Neuronal stem cell (in vitro differentiated cells): Measurements from ENCODE around the gene NEDD9.

Experiments used
- DNase-seq: peaks from one replicate; pipeline ENCODE4 v3.0.0-alpha.2; 2013; ENCODE audit warnings: low spot score
- H2AFZ ChIP-seq: one replicate; pipeline ENCODE4 v1.6.1; 2013; ENCODE audit warnings: mild to moderate bottlenecking, low read length, inconsistent platforms
- H2AK5ac ChIP-seq: 2 replicates; pipeline ENCODE4 v1.6.1; 2013; ENCODE audit warnings: low read depth, mild to moderate bottlenecking, inconsistent platforms, low read length, moderate library complexity, mixed read lengths
- H2BK120ac ChIP-seq: 2 replicates; pipeline ENCODE4 v1.6.1; 2013; ENCODE audit warnings: low read depth, mild to moderate bottlenecking, inconsistent platforms, low read length, moderate library complexity, mixed read lengths
- H2BK12ac ChIP-seq: one replicate; pipeline ENCODE4 v1.6.1; 2013; ENCODE audit warnings: low read length, inconsistent platforms
- H2BK15ac ChIP-seq: 2 replicates; pipeline ENCODE4 v1.6.1; 2013; ENCODE audit warnings: mild to moderate bottlenecking, low read length, inconsistent platforms, mixed read lengths
- H2BK5ac ChIP-seq: one replicate; pipeline ENCODE4 v1.6.1; 2013; ENCODE audit warnings: inconsistent platforms, mild to moderate bottlenecking, low read length, moderate library complexity
- H3K14ac ChIP-seq: one replicate; pipeline ENCODE4 v1.6.1; 2013; ENCODE audit warnings: low read length, inconsistent platforms
- H3K18ac ChIP-seq: 2 replicates; pipeline ENCODE4 v1.6.1; 2013; ENCODE audit warnings: low read length, inconsistent platforms
- H3K23ac ChIP-seq: 2 replicates; pipeline ENCODE4 v1.6.1; 2013; ENCODE audit warnings: low read depth, mild to moderate bottlenecking, mixed read lengths, low read length, inconsistent platforms; ENCODE audit not compliant: poor library complexity
- H3K27ac ChIP-seq: replicated peaks from 3 replicates; pipeline ENCODE4 v1.5.1; 2013; ENCODE audit warnings: low read length, inconsistent platforms
- H3K27me3 ChIP-seq, 3 experiments: 2 replicates each; pipeline ENCODE4 v1.6.1; 2013; ENCODE audit warnings: low read length in 3 of 3, mild to moderate bottlenecking in 2 of 3, inconsistent platforms in 1 of 3, low read depth in 1 of 3, mixed read lengths in 1 of 3, moderate library complexity in 1 of 3; ENCODE audit not compliant: control insufficient read depth in 3 of 3, insufficient read depth in 3 of 3
- H3K36me3 ChIP-seq, 2 donors: replicated peaks in 1 of 2; 2 replicates each; pipeline ENCODE4 v1.6.1; 2013; ENCODE audit warnings: low read length in 2 of 2; ENCODE audit not compliant: control insufficient read depth in 2 of 2, insufficient read depth in 2 of 2
- H3K4ac ChIP-seq: 2 replicates; pipeline ENCODE4 v1.6.1; 2013; ENCODE audit warnings: inconsistent platforms, mild to moderate bottlenecking, low read length, moderate library complexity
- H3K4me1 ChIP-seq, 2 donors: 1 replicate in 1 of 2; 2 replicates in 1 of 2; pipeline ENCODE4 v1.6.1; 2013; ENCODE audit warnings: low read length in 2 of 2, low read depth in 1 of 2; ENCODE audit not compliant: control insufficient read depth in 2 of 2, insufficient read depth in 1 of 2
- H3K4me2 ChIP-seq: one replicate; pipeline ENCODE4 v1.6.1; 2013; ENCODE audit warnings: mild to moderate bottlenecking, low read length, inconsistent platforms; ENCODE audit not compliant: insufficient read depth, poor library complexity, severe bottlenecking
- H3K4me3 ChIP-seq, 2 donors: 2 replicates each; pipeline ENCODE4 v1.5.1; 2013; ENCODE audit warnings: low read length in 2 of 2, mild to moderate bottlenecking in 2 of 2, inconsistent platforms in 1 of 2, moderate library complexity in 1 of 2
- H3K79me1 ChIP-seq: one replicate; pipeline ENCODE4 v1.6.1; 2013; ENCODE audit warnings: low read depth, mild to moderate bottlenecking, inconsistent platforms, low read length, moderate library complexity
- H3K9ac ChIP-seq: one replicate; pipeline ENCODE4 v1.6.1; 2013; ENCODE audit warnings: mild to moderate bottlenecking, low read depth, low read length, inconsistent platforms; ENCODE audit not compliant: poor library complexity
- H3K9me3 ChIP-seq, 2 donors: replicated peaks in 1 of 2; 2 replicates each; pipeline versions ENCODE3 to v1.6.1; 2013; ENCODE audit warnings: low read length in 2 of 2, mild to moderate bottlenecking in 2 of 2, inconsistent platforms in 1 of 2, low read depth in 1 of 2, mixed read lengths in 1 of 2, moderate library complexity in 1 of 2; ENCODE audit not compliant: control insufficient read depth in 2 of 2, insufficient read depth in 1 of 2
- H4K8ac ChIP-seq: one replicate; pipeline ENCODE4 v1.6.1; 2013; ENCODE audit warnings: low read depth, mild to moderate bottlenecking, inconsistent platforms, low read length, moderate library complexity
- H4K91ac ChIP-seq: one replicate; pipeline ENCODE4 v1.6.1; 2013; ENCODE audit warnings: low read length, low read depth, mild to moderate bottlenecking, inconsistent platforms; ENCODE audit not compliant: poor library complexity
- WGBS, 2 donors: extraction: QIAGEN DNeasy Blood & Tissue Kit; methylation state at CpG; one replicate each; pipeline ENCODE4 v1.1.7; 2013; ENCODE audit warnings: missing lambda C conversion rate in 2 of 2, mixed read lengths in 1 of 2; ENCODE audit not compliant: insufficient read length in 2 of 2, insufficient replicate concordance in 1 of 2; ENCODE audit errors: extremely low coverage in 2 of 2; 5-methylcytosine and 5-hydroxymethylcytosine counted together

The NEDD9 gene

DNA sequence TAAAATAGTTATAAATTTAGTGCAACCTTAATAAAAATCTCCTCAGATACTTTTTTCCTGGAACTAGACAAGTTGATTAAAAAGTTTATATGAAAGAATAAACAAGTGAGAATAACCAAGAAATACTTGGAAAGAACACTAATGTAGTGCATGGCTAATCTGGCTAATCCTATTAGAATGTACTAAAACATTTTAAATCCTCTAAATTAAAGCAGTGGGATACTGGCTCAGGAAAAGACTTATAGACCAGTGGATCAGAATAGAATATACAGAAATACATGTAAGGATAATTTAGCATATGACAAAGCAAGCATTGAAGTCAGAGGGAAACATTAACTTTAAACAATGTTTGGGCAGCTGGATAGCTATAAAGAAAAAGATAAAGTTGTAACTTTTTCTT lies 79.9 kb downstream of the NEDD9 start:
- Histone ChIP-seq H3K4me2 (no peak overlapping the region), H2BK15ac (no peak overlapping the region), H3K79me1 (no peaks in the 10 kb centered on the region), H3K27me3 (no peaks in the 10 kb centered on the region), H3K23ac (no peak overlapping the region), H4K91ac (no peak overlapping the region), H3K18ac (no peak overlapping the region), H3K9ac (no peak overlapping the region), H3K9me3 (peaks cover 2 to 3% of the 10 kb centered on the region in 2 donors), H3K14ac (no peak overlapping the region), H3K27ac (no peak overlapping the region), H2BK120ac (no peak overlapping the region), H3K36me3 (no peaks in the 10 kb centered on the region), H2AK5ac (no peak overlapping the region), H3K4me3 (no peak overlapping the region), H3K4me1 (no peaks in the 10 kb centered on the region), H3K4ac (no peak overlapping the region), H2AFZ (no peak overlapping the region), H2BK5ac (no peak overlapping the region), H4K8ac (no peak overlapping the region), H2BK12ac (no peak overlapping the region)
- no peak for DNase-seq

DNA sequence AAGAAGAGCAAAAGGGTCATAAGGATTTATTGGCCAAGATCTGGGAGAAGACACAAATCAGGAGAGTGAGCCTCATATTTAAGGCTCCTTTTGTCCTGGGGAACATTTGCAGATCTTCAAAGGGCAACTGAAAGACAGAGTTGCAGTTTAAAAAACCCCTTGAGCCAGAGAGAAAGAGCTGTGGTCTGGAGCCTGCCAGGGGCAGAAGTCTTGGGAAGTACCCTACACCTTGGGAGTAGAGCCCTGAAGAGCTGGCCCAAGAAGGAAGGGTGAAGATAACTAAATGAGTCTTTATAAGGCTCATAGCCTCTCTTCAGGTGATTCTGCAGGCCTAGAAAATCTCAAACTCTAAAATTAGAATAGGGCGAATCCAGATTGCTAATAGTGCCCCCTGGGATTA lies 81.0 kb downstream of the NEDD9 start:
- H3K4me3 ChIP-seq = no peak overlapping the region

DNA sequence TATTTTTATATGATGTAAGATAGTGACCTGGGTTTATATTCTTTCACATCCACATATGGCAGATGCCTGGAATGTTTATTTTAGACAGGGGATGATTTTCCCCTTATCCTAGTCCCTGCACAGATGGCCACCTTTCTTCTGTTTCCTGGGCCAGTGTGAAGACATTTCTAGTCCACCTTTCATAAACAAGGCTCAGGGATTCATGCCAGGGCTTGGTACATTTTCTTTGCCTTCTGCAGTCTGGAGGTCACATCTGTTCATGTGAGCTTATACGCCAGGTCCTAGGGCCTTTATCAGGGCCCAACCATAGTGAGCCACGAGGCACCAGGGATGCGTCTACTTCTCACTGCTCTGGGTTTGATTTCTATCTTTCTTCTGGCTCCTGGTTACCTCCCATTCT lies 82.9 kb downstream of the NEDD9 start:
- H2BK5ac ChIP-seq = no peak overlapping the region
- H3K4me3 ChIP-seq = no peak overlapping the region
- no peak overlapping the region for H3K27ac ChIP-seq
- H3K14ac ChIP-seq = no peak overlapping the region
- H2AFZ ChIP-seq = no peak overlapping the region
- H3K18ac ChIP-seq = no peak overlapping the region
- no peak overlapping the region for H4K91ac ChIP-seq
- DNase-seq = no peak
- no peak overlapping the region for H2BK12ac ChIP-seq
- H3K4ac ChIP-seq = no peak overlapping the region
- H3K9me3 ChIP-seq = peaks cover 2 to 3% of the 10 kb centered on the region in 2 donors
- H3K4me2 ChIP-seq = no peak overlapping the region
- H3K27me3 ChIP-seq = no peaks in the 10 kb centered on the region
- no peak overlapping the region for H3K9ac ChIP-seq
- no peaks in the 10 kb centered on the region for H3K36me3 ChIP-seq
- no peak overlapping the region for H2AK5ac ChIP-seq
- no peaks in the 10 kb centered on the region for H3K4me1 ChIP-seq
- H3K79me1 ChIP-seq = no peaks in the 10 kb centered on the region
- no peak overlapping the region for H2BK15ac ChIP-seq
- no peak overlapping the region for H2BK120ac ChIP-seq
- WGBS, 2 donors = no CpG with 5 or more reads among the region's 3 CpGs
- no peak overlapping the region for H3K23ac ChIP-seq
- H4K8ac ChIP-seq = no peak overlapping the region

More for the DNA sequence above, 81.0 kb downstream of the NEDD9 start:
- H3K27ac ChIP-seq = no peak overlapping the region
- H2BK5ac ChIP-seq = no peak overlapping the region
- H3K23ac ChIP-seq = no peak overlapping the region
- no peak overlapping the region for H4K8ac ChIP-seq
- H4K91ac ChIP-seq = no peak overlapping the region
- peaks cover 2 to 3% of the 10 kb centered on the region in 2 donors for H3K9me3 ChIP-seq
- H3K79me1 ChIP-seq = no peaks in the 10 kb centered on the region
- H3K18ac ChIP-seq = no peak overlapping the region
- no CpG with 5 or more reads among the region's 1 CpG for WGBS, 2 donors
- H2AK5ac ChIP-seq = no peak overlapping the region
- no peak overlapping the region for H2AFZ ChIP-seq
- H3K4ac ChIP-seq = no peak overlapping the region
- H2BK15ac ChIP-seq = no peak overlapping the region
- H3K4me1 ChIP-seq = no peaks in the 10 kb centered on the region
- no peak overlapping the region for H3K4me2 ChIP-seq
- no peak overlapping the region for H2BK120ac ChIP-seq
- H3K36me3 ChIP-seq = no peaks in the 10 kb centered on the region
- no peak overlapping the region for H3K14ac ChIP-seq
- no peaks in the 10 kb centered on the region for H3K27me3 ChIP-seq
- no peak overlapping the region for H2BK12ac ChIP-seq
- no peak for DNase-seq
- H3K9ac ChIP-seq = no peak overlapping the region

DNA sequence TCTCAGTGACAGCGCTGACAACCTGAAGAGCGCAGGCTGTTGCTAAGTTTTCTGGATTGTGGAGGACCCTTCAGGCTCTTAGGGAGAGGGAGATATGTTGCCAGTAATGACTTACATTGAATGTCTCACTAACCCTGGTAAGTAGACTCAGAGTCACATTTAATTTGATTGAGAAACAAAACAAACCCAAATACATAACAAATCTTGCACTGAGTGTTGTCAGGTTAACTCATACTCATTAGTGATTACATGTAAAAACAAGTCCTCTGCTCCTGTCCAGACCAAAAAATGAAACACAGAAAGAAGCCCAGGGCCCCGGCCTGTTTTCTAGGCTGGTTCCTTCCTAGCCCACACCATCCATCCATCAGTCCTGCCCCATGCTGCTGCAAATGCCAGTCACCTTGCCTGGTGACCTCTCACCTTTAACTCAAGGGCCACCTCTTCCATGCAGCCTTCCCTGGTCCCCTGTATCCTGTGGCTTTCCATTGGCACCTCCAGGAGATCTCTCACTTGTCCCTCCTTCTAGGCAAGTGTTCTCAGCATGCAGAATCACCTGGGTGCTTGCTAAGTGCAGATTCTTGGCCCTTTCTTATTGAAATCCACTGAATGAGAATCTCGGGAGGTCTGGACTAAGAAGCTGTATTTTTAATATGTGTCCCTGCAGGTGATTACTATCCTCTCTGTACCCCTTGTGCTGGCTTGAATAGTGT lies 86.2 kb downstream of the NEDD9 start:
- H3K23ac ChIP-seq = no peak overlapping the region
- H3K4me2 ChIP-seq = no peak overlapping the region
- no peak overlapping the region for H3K4me3 ChIP-seq
- no peak overlapping the region for H2AFZ ChIP-seq
- WGBS, 2 donors = no CpG with 5 or more reads among the region's 4 CpGs
- H2BK15ac ChIP-seq = no peak overlapping the region
- H4K8ac ChIP-seq = no peak overlapping the region
- no peaks in the 10 kb centered on the region for H3K9me3 ChIP-seq
- no peak overlapping the region for H3K14ac ChIP-seq
- H4K91ac ChIP-seq = no peak overlapping the region
- H3K36me3 ChIP-seq = no peaks in the 10 kb centered on the region
- no peak overlapping the region for H3K27ac ChIP-seq
- no peak overlapping the region for H3K9ac ChIP-seq
- H2AK5ac ChIP-seq = no peak overlapping the region
- H2BK5ac ChIP-seq = no peak overlapping the region
- H2BK120ac ChIP-seq = no peak overlapping the region
- no peaks in the 10 kb centered on the region for H3K79me1 ChIP-seq
- DNase-seq = no peak
- H3K4ac ChIP-seq = no peak overlapping the region
- H2BK12ac ChIP-seq = no peak overlapping the region
- peaks cover 0 to 2% of the 10 kb centered on the region in 2 donors for H3K4me1 ChIP-seq
- no peaks in the 10 kb centered on the region for H3K27me3 ChIP-seq
- no peak overlapping the region for H3K18ac ChIP-seq
